HT-29 (cell line): Measurements from ENCODE around the gene HSPA2. TPM values are rescaled to one million over a fixed set of nuclear protein-coding genes. Genes with fewer than 3 reads are reported as not detected.

Experiments used
- DNase-seq: peaks from one replicate; pipeline ENCODE4 v3.0.0-alpha.2; 2015; ENCODE audit warnings: low spot score
- total RNA-seq: library from RNA; depleted of rRNA; stranded (reverse); fragments of >200 nt; shearing (Covaris generic); gene quantifications from 2 replicates; pipeline ENCODE4 v1.2.3, GENCODE V29; 2014; rRNA removed

The HSPA2 gene
- total RNA-seq, result 2.2 and 4.1 TPM in 2 replicates

DNA sequence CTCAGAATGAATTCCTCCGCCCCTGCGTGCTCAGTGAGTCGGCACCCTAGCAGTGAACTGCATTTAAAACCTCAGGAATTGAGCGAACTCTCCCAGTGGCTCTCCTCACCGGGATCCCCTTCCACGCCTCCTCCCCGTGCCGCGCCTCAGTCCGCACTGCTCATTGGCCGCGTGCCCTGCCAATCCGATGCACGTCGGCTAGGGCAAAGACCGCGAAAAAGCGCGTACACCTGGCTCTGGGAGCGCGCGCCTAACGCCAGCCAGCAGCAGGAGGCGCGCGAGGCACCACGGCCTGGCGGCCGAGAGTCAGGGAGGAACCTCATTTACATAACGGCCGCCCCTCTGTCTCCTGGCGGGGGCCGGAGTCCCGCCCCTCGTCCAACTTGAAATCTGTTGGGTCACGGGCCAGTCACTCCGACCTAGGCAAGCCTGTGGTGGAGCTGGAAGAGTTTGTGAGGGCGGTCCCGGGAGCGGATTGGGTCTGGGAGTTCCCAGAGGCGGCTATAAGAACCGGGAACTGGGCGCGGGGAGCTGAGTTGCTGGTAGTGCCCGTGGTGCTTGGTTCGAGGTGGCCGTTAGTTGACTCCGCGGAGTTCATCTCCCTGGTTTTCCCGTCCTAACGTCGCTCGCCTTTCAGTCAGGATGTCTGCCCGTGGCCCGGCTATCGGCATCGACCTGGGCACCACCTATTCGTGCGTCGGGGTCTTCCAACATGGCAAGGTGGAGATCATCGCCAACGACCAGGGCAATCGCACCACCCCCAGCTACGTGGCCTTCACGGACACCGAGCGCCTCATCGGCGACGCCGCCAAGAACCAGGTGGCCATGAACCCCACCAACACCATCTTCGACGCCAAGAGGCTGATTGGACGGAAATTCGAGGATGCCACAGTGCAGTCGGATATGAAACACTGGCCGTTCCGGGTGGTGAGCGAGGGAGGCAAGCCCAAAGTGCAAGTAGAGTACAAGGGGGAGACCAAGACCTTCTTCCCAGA lies at the start of gene HSPA2:
TSS of gene HSPA2 (plus strand) at position 534 of the 995 bp plus-strand sequence. CDS start at position 643, 109 bp downstream.
- DNase-seq, result peak; percentile 94

DNA sequence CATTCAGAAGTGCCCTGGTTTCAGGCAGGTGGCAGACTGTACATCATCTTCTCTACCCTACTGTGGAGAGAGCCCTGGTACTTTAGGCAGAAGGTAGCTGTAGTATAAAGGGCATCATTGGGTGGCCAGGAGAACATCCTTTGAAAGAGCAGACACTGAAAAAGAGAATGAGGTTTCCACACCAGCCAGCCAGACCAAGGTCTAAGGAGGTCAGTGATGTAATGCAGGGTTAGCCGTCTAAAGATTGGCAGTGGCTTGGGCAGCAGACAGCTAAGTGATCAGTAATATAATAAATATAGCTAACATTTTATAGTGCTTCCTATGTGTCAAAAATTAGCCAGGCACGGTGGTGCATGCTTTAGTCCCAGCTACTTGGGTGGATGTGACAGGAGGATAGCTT lies 48.9 kb upstream of the HSPA2 start:
- DNase-seq, result no peak

DNA sequence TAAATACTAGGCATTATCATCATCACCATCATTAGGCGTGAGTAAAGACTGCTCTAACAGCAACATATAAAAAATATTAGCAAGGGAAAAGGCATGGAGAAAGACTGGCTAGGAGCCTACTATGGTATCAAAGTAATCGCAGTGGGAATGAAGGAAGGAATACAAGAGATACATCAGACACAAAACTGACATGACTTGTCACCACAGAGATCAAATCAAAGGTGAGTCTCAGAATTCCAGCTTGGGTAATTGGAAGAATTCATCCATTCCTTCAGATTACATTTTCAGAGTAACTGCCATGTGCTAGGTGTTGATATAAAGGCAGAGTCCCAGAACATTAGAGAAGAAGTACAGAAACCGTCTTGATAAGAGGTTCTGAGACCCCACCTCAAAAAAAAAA lies 47.1 kb upstream of the HSPA2 start:
- DNase-seq, result no peak

DNA sequence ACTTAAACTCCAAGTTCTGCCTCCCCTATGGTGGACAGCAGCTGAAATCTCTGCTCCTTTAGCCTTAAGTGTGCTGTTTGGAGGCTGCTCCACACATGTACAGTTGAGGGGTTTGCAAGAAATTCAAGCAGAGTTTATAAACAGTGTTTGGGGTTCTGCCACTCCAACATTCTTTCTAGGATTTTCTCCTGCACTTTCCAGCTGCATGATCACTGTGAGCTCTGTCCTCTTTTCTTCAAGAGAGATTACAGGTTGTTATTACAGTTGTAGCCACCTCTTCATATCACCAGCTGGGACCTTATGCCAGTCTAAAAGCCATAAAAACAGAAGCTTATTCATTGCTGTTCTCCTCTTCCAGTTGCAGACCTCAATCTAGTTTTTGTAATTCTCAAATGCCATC lies 45.3 kb upstream of the HSPA2 start:
- DNase-seq, result no peak

DNA sequence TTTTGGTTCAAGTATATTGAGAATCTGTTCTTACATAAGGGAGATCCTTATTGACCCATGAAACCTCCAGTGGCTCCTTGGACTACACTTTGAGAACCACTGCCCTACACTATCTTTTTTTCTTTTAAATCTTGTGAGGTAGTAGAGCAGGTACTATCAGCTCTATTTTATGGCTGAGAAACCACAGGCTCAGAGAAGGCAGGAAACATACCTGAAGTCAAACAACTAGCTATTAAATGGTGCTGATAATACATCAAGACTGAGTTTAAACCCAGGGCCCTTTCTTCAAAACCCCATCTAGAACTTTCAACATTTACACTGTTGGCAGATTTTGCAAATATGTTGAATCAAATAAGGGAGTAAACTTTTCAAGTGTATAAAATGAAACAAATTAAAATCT lies 43.8 kb upstream of the HSPA2 start:
- no peak for DNase-seq

DNA sequence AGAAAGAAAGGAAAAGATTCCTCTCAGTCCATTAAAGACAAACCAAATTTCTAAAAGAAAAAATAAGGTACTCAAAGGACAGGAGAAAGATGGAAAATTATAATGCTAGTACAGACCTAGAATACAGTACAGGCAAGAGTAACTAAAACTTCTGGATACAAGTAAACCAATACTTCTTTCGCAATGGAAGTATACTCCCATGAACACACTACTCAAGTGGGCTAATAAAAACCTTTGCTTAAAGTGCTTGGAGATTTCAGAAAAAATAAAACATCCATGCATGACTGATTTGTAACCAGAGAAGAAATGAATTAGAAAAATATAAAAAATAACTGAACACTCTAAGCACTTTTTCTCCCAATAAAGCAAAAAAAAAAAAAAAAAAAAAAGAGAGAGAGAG lies 40.5 kb upstream of the HSPA2 start:
- no peak for DNase-seq

DNA sequence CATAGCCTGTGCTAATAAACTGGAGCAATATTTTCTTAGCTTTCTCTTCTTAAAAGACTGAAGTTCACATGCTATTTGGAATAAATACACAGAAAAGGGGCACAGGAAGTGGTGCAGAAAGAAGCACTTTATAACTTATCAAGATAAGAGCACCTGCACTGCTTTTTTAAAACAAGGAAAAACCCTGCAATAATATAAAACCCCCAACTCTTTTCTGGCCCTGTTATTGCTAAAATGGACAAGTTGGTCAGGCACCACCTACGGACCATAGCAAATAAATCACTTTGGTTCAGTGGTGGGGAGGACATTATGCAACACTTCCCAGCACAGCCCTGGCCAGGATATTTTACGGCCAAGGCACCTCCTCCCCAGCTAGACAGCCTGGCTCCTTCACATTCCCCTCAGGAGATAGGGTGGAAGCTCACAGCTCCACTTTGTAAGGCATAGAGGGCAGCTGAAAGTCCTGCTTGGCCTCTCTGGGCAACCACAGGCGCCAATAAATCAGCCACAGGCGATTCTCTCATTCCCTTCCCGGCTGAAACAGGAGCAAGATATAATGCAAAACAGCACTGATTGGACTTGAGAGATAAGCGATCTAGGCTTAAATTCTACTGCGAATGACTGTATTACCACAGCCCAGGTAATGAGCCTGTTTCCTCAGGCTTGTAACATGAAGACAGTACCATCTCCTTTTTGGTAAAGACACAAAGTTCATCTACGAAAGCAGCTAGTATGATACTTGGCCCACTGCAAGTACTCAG lies 39.0 kb upstream of the HSPA2 start:
- peak; percentile 60 for DNase-seq

DNA sequence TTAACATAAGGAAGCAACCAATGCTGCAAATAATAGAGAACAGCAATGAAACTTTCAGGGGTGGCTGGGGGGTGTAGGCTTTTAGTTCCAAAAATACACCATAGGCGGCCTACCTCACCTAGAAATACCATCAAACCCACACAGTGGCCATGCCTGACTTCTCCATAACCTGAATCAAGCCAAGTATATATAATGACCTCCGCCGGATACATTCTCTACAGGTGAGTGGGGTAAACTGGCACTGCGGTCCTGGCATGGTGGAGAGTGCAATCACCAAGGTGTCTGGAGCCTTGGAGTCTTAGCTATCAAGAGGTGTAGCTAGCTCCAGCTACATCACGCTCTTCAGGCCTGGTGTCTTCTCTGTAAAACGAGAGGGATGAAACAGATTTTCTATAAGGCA lies 38.1 kb upstream of the HSPA2 start:
- DNase-seq, result peak; percentile 35

DNA sequence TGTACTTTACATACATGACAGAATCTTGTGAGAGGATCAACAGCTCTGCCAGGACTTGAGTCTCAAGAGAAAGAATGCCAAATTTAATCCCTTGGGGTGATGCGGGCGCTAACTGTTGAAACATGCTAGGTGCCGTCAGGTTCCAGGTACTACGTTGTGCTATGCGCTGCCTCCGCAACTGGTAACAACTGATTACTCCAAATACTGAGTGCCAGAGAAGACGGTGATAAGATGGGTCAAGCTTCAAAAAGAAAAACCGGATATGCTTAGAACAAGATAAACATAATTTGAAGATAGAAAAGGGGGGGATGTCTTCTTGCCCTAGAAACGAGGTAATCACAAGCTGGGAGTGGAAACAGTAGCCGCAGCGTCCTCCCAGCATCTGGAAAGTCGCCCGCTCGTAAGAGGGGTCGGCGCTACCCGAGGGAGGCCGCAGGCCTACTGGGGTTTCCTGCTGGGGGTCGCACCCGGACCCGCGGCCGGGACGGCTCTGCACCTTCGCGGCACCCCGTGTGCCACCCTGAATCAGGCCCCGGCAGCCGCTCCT lies 37.6 kb upstream of the HSPA2 start:
- peak; percentile 44 for DNase-seq

DNA sequence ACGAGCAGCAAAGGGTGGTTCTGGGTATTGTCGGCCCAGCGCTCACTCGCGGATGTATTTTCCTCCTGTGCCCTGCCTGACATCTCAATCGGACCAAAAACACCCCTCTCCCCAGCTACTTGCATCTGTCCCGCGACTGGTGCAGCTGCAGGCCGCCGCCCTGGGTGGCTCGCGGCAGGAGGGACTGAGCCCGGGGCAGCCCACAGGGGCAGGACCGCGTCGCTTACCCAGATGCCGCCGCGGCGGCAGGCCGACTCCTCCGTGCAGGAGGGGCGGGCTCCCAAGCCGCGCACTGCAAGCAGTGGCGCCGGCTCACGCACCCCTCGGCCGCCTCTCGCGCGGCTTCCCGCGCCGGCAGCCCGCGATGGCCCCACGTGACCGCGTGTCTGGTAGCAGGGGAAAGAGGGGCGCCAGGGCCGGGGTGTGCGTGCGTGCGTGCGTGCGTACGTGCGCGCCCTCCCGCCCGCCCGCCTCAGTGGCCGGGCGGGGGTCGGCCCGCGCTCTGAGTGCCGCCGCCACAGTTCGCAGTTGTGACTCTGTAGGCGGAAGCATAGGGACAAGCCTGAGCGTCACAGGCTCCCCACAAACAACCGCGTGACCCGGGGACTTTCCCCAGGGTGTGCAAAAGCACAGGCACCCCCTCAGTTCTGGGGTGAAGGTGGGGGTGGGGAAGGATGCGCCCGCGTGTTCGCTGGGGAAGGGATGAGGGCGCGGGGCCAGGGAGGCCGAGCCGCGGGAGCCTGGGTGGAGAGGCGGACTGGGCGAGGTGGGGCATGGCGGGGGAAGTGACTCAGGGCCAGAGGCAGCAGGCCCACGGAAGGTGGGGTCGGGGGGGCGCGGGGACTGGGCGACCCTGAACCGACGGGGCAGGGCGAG lies 36.9 kb upstream of the HSPA2 start, which contains the start of gene ZBTB25:
TSS of gene ZBTB25 (minus strand) at position 405 of the 876 bp plus-strand sequence. CDS start 13,305 bp downstream, outside the sequence.
- peak; percentile 79 for DNase-seq

DNA sequence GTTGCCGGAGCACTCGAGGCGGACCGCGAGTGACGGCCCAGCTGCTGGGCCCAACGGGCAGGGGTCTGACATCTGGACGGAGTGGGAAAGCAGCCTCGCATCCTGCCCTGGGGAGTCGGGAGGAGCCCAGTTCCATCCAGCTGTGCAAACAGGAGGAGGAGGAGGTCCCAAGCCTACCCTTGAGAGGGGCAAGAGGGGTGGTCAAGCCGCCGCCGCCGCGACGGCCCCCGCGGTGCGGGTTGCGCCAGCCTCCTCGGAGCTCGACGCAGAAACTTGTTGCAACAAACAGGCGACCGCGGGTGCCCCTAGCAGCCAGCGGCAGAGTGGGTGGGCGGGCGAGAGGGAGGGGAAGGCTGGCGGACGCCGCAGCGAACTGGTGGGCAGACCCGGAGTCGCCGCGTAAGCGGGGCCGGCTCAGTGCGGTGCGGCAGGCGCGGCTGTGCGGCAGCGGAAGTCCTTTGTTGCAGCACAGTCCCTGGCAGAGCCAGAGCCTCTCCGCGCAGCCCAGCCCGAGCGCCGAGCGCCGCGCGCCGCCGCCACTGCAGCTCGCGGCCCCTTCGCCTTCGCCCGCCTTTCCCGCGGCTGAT lies 36.1 kb upstream of the HSPA2 start, which contains the start of gene ZBTB1:
TSS of gene ZBTB1 (plus strand) at position 461 of the 587 bp plus-strand sequence. CDS start 16,735 bp downstream, outside the sequence.
- DNase-seq, result peak; percentile 72

DNA sequence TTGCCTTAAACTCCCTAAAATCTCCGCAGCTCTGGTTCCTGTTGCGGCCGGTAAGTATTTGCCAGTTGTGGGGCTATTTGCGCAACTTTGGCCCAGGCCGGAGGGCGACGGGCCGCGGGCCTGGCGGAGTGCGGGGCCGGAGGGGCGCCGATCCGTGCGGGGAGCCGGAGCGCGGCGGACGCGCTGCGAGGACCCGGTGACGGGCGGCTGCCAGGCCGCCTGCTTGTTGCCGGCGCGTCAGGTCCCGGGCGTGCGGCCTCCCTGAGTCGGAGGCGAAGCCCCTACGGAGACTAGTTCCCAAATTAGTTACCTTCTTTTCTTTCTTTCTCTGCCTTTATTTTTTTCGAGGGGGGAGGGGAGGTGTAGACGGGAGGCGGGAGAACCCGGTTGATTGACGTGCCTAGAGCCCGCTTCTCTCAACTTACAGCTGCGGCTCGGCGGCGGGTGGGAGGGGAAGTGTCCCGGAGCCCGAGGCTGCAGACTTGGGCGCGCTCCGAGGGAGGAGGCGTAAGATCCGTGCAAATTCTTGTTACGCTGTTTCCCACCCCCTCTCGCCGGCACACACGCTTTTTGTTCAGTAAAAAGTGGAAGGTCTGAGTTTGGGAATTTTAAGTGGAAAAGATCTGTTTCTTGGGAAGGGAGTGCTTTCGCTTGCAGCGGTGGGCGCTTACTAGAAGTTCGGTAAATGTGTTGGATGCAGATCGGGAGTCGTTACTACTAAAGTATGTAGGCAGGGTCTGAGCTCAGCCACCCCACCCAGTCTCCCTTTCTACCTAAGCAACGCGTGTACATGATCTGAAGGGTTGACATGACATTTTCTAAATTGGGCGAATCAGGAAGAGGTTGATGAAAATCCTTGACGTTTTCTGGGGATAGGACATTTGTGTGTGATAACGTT lies 35.4 kb upstream of the HSPA2 start:
- peak; percentile 77 for DNase-seq

DNA sequence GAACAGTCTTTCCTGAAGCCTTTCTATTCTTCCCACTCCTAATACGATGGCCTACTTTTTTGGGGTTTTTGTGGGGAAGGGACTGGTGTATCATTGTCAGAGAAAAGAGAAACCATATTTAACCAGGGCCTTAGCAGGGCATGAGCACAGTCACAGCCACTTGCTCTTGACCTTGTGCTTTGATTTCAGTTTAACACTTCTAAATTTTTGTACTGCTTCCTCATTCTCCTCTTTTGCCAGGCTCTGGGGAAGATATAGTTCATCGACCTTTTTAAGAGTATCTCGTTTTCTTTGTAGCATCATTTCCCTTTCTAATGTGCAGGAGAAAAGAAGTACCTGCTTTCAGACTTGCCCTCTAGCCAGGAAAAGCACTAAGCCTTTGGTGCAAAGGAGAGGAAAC lies 33.8 kb upstream of the HSPA2 start:
- no peak for DNase-seq

DNA sequence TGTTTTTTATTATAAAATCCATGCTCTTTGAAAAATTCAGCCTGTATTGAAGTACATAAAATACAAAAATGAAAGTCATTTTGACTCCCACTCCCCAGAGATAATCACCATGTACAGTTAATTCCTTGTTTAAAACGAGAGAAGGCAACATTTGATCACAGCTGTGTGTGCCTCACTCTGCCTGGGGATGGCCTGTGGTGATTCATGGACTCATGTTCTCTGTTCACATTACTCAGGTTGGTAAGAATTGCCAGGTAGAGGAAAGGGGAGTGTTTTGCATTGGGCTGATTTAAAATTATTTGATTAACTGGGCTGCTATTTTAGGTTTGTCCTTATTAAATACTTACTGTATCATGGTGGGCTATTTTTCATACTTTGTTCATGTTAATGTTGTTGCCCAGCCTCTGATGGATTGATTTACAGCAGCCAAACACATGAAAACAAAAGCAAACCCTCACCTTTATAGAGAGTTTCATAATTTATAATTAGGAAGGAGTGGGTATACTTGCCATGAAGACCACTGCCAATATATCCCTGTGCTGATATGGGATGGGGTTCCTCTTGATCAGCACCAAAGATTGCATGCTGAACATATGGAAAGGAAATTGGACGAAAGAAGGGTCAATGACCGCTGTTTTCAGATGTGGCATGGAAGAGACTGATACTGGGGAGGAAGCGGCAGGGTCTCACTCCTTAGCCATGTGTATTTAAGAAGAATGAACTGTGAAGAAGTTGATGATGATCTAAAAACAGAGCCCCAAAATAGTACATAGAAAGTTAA lies 33.0 kb upstream of the HSPA2 start:
- no peak for DNase-seq

DNA sequence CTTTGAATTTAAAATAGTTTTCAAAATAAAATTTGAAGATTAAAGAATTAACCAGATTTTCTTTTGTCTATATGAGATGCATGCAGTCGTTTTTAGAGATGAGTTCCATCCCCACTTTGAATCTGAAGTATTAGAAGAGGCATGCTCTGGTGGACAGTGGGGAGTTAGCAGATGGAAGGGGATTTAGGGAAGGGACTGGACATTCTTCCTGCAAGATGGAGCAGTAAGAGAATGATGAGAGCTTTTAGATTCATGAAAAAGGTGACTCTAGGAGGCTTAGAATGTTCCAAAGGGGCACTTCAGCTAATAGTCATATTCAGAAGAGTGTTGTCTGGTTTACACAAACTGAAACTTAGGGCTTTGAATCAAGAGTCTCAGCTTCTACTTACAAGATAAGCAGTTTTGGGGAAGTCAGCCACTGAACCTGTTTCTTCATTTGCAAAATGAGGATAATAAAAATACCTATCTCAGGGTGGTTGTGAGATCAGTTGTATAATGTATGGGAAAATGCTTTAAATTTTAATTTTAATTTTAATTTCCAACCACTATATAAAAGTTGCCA lies 32.2 kb upstream of the HSPA2 start:
- no peak for DNase-seq

DNA sequence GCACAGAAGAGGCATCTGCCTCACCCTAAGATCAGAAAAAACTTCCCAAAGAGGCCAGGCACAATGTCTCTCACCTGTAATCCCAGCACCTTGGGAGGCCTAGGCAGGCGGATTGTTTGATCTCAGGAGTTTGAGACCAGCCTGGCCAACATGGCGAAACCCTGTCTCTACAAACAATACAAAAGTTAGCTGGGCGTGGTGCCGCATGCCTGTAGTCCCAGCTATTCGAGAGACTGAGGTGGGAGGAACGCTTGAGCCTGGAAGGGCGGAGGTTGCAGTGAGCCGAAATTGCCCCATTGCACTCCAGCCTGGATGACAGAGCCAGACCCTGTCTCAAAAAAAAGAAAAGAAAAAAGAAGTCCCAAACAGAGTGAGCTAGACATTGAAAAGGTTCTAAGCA lies 31.5 kb upstream of the HSPA2 start:
- no peak for DNase-seq

DNA sequence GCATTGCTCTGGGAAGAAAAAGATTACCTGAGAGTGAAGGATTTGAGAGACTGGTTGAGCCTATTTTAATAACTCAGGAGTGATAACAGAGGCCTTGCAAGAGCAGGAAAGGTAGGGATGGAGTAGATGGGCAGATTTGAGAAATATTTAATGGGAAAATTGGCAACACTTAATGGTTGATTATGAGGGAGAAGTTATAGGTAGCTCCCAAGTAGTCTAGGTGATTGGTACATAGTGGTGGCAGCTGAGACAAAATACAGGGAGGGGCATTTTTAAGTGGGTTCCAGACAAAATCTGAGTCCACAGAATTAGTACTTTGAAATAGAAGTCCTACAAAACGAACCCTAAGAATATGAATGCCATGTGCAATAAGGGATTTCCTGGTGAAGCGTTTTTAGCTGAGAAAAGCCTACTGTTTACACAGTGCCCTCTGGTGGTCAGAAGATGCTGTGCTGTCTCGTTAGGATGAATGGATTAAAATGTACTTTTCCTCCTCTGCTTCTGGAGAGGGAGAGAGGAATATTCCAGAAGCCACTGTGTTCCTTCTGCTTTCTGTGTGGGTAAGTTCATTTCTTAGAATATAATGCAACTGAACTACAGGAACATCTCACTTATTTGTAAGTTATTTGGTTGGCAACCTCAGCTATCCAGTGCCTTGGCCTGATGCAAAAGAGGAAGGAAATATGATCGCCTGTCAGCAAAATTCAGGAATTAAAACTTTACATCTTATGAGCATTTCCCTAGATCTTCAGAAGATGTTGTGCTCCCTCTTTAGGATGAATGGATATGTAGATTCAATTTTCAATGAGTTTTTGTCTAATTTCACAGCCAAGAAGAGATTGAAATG lies 29.5 kb upstream of the HSPA2 start:
- DNase-seq, result peak; percentile 83
